HG02610 (cell line): ENCODE data around the gene RING1.

Experiments used
- ATAC-seq: cut with Tn5 transposase; IDR thresholded peaks from one replicate; pipeline ENCODE4 v1.9.1; 2021; ENCODE audit warnings: mild to moderate bottlenecking, moderate library complexity; ENCODE audit not compliant: unreplicated experiment

The RING1 gene

GRCh38 chr6:33171880-33172687 lies 36.2 kb upstream of the RING1 start:
- no peak for ATAC-seq

- ATAC-seq, result no peak
These were observed 35.4 kb upstream of the RING1 start for GRCh38 chr6:33172688-33173534.

GRCh38 chr6:33173535-33174180 lies 34.6 kb upstream of the RING1 start:
- no peak for ATAC-seq

GRCh38 chr6:33174784-33175183 lies 33.5 kb upstream of the RING1 start:
- ATAC-seq, result no peak

GRCh38 chr6:33175436-33176069 lies 32.7 kb upstream of the RING1 start:
- no peak for ATAC-seq

GRCh38 chr6:33176906-33177305 lies 31.4 kb upstream of the RING1 start:
- no peak for ATAC-seq

GRCh38 chr6:33177552-33178446 lies 30.5 kb upstream of the RING1 start:
- ATAC-seq, result no peak

GRCh38 chr6:33178755-33179475 lies 29.4 kb upstream of the RING1 start:
- ATAC-seq, result no peak

GRCh38 chr6:33181141-33181540 lies 27.2 kb upstream of the RING1 start:
- no peak for ATAC-seq

GRCh38 chr6:33183071-33183683 lies 25.1 kb upstream of the RING1 start:
- no peak for ATAC-seq

- no peak for ATAC-seq
These were observed 23.1 kb upstream of the RING1 start for GRCh38 chr6:33185190-33185589.

- ATAC-seq, result no peak
These were observed 22.6 kb upstream of the RING1 start for GRCh38 chr6:33185654-33186187.

- no peak for ATAC-seq
These were observed 20.5 kb upstream of the RING1 start for GRCh38 chr6:33187809-33188208.

- no peak for ATAC-seq
These were observed 19.1 kb upstream of the RING1 start for GRCh38 chr6:33189164-33189563.

GRCh38 chr6:33189625-33190448 lies 18.5 kb upstream of the RING1 start:
- ATAC-seq, result no peak

GRCh38 chr6:33190504-33191107 lies 17.7 kb upstream of the RING1 start:
- no peak for ATAC-seq

GRCh38 chr6:33191383-33192104 lies 16.8 kb upstream of the RING1 start:
- ATAC-seq, result no peak
